ENCODE data around the gene CCDC88C.

Gene CCDC88C

DNA sequence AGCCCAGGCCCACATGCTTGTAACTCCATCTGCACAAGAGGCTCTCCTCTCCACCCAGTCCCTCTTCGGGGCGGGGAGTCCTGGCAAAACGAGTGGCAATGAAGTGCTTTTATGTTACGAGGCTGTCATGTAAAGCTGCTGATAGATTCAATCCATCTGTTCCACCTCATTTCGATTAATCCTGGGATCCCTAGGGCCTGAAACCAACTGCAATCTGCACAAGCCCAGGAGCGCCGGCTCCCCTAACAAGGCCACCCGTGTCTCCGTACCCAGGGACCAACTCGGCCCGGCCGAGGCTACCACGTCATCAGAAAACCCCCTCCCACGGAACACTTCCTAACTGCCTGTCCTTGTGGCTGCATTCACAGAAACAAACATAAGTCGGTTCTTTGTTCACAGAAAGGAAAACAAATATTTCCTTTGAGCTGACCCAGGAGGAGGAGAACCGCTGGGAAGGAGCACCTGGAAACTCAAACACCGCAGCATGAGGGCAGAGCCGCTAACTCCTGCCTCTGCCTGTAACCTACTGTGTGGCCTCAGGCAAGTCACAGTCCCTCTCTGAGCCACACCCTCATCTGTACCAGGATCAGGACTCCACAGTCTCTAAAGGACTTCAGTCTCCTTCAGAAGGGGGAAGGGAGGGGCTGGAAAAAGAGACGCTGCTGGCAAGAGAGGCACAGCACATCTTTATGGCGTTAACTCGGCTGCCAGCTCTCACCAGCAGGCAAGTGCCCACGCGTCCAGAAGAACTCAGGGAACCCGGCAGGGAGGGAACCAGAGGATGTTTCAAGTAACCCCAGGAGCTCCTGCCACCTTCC, 47.8 kb downstream of the CCDC88C start:
- WGBS, 2 donors (ENCODE audit: extremely low coverage in 2 of 2, insufficient read length in 2 of 2, insufficient replicate concordance in 1 of 2): no CpG with 5 or more reads among the region's 24 CpGs
- Histone ChIP-seq H4K91ac (ENCODE audit: low read depth, low read length, poor library complexity) (no peak overlapping the region), H2BK5ac (ENCODE audit: low read length) (no peak overlapping the region), H3K27me3 (ENCODE audit: control insufficient read depth in 3 of 3, insufficient read depth in 3 of 3, low read depth in 1 of 3, low read length in 3 of 3) (no peaks in the 10 kb centered on the region), H3K18ac (ENCODE audit: low read length) (no peak overlapping the region), H3K4me1 (ENCODE audit: control insufficient read depth in 2 of 2, insufficient read depth in 1 of 2, low read depth in 1 of 2, low read length in 2 of 2) (peaks cover 28 to 39% of the 10 kb centered on the region in 2 donors), H3K4ac (ENCODE audit: low read length) (no peak overlapping the region), H2BK12ac (ENCODE audit: low read length) (no peak overlapping the region), H4K8ac (ENCODE audit: low read depth, low read length) (no peak overlapping the region), H3K79me1 (ENCODE audit: low read depth, low read length) (peaks cover 9% of the 10 kb centered on the region), H2AK5ac (ENCODE audit: low read depth, low read length) (no peak overlapping the region), H2BK120ac (ENCODE audit: low read depth, low read length) (no peak overlapping the region), H3K4me2 (ENCODE audit: insufficient read depth, low read length, poor library complexity, severe bottlenecking) (no peak overlapping the region), H3K27ac (replicated peaks; ENCODE audit: low read length) (no peak overlapping the region), H3K9ac (ENCODE audit: low read depth, low read length, poor library complexity) (no peak overlapping the region), H3K36me3 (replicated peaks in 1 of 2; ENCODE audit: control insufficient read depth in 2 of 2, insufficient read depth in 2 of 2, low read length in 2 of 2) (peaks cover 0 to 2% of the 10 kb centered on the region in 2 donors), H3K4me3 (ENCODE audit: low read length in 2 of 2) (no peak overlapping the region), H3K23ac (ENCODE audit: low read depth, low read length, poor library complexity) (no peak overlapping the region), H3K9me3 (replicated peaks in 1 of 2; ENCODE audit: control insufficient read depth in 2 of 2, insufficient read depth in 1 of 2, low read depth in 1 of 2, low read length in 2 of 2) (no peaks in the 10 kb centered on the region), H2AFZ (ENCODE audit: low read length) (no peak overlapping the region), H3K14ac (ENCODE audit: low read length) (no peak overlapping the region), H2BK15ac (ENCODE audit: low read length) (no peak overlapping the region)
- DNase-seq (ENCODE audit: low spot score): no peak

DNA sequence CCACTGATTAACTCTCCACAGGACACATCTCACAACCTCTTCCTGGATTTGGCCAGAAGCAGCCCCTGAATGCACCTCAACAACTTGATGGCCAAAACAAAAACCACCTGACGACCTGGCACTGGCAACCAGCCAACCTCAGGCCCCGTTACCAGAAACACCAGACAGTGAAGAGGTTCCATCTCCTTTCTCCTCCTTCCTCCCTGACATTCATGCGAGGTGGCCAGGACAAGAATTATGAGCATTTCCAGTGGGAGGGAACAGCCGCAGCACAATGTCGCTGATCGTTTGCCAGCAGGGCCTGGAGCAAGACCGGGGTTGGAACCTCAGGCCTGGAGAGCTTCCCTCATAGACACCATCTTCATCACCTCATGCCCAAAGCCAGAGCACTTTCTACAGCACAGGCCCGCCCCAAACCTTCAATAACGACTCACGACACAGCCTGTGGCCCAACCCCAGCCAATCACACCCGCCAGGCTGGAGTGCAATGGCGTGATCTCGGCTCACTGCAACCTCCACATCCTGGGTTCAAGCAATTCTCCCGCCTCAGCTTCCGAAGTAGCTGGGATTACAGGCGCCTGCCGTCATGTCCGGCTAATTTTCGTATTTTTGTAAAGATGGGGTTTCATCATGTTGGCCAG, 48.7 kb downstream of the CCDC88C start:
- Histone ChIP-seq H3K4me2 (ENCODE audit: insufficient read depth, low read length, poor library complexity, severe bottlenecking) (no peak overlapping the region), H3K79me1 (ENCODE audit: low read depth, low read length) (peaks cover 13% of the 10 kb centered on the region), H3K14ac (ENCODE audit: low read length) (no peak overlapping the region), H2AFZ (ENCODE audit: low read length) (no peak overlapping the region), H4K8ac (ENCODE audit: low read depth, low read length) (no peak overlapping the region), H4K91ac (ENCODE audit: low read depth, low read length, poor library complexity) (no peak overlapping the region), H3K36me3 (replicated peaks in 1 of 2; ENCODE audit: control insufficient read depth in 2 of 2, insufficient read depth in 2 of 2, low read length in 2 of 2) (no peaks in the 10 kb centered on the region), H2BK15ac (ENCODE audit: low read length) (peak overlapping the region; percentile 12), H2AK5ac (ENCODE audit: low read depth, low read length) (no peak overlapping the region), H3K4me1 (ENCODE audit: control insufficient read depth in 2 of 2, insufficient read depth in 1 of 2, low read depth in 1 of 2, low read length in 2 of 2) (peaks cover 21 to 38% of the 10 kb centered on the region in 2 donors), H3K18ac (ENCODE audit: low read length) (no peak overlapping the region), H3K9me3 (replicated peaks in 1 of 2; ENCODE audit: control insufficient read depth in 2 of 2, insufficient read depth in 1 of 2, low read depth in 1 of 2, low read length in 2 of 2) (no peaks in the 10 kb centered on the region), H2BK120ac (ENCODE audit: low read depth, low read length) (no peak overlapping the region), H3K27ac (replicated peaks; ENCODE audit: low read length) (no peak overlapping the region), H3K4me3 (ENCODE audit: low read length in 2 of 2) (no peak overlapping the region), H3K27me3 (ENCODE audit: control insufficient read depth in 3 of 3, insufficient read depth in 3 of 3, low read depth in 1 of 3, low read length in 3 of 3) (no peaks in the 10 kb centered on the region), H3K23ac (ENCODE audit: low read depth, low read length, poor library complexity) (peak overlapping the region; percentile 13), H3K4ac (ENCODE audit: low read length) (peak overlapping the region; percentile 14), H2BK5ac (ENCODE audit: low read length) (no peak overlapping the region), H2BK12ac (ENCODE audit: low read length) (no peak overlapping the region), H3K9ac (ENCODE audit: low read depth, low read length, poor library complexity) (no peak overlapping the region)
- no CpG with 5 or more reads among the region's 19 CpGs for WGBS, 2 donors (ENCODE audit: extremely low coverage in 2 of 2, insufficient read length in 2 of 2, insufficient replicate concordance in 1 of 2)
- DNase-seq (ENCODE audit: low spot score): no peak

DNA sequence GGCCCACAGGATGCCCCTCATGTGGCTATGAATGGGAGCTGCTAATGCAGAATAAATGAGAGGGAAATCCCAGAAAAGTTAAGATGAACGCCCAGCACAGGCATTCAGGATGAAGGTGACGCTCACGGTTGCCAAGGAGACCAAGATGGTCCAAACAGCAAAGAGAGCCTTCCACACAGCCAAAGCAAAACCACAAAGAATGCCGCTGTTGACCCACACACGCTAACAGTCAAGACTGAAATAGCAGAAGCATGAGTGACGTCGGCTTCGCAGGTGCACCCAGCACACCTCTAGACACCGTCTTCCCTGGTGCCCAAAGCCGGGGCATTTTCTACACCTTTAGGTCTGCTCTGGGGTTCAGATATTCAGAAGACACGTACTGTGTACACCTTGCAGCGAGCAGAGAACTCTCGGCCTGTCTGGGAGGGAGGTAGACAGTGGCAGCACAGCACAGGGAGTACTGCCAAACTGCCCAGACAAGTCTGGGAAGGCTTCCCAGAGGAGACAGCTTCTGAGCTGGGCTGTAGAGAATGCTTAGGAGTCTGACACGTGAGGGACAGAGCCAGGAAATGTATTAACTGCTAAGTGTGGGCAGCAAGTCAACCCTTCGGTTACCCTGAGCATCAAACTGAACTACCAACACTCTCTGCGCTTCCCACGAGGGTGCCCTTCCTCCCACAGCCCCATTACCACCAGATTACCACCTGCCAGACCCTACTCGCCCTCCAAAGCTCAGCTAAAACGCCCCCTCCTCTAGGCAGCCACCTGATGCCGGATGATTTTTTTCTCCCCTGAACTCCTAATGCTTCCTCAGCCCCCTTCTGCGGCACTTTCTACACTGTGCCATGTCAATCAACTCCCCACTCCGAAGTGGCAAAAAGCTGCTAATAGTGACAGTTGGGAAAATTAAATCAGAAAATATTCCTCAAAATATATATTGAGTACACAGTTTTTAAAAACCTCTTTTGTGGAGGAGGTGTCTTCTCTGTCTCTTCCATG, 50.1 kb downstream of the CCDC88C start:
- WGBS, 2 donors (ENCODE audit: extremely low coverage in 2 of 2, insufficient read length in 2 of 2, insufficient replicate concordance in 1 of 2): no CpG with 5 or more reads among the region's 22 CpGs
- peak overlapping the region; percentile 2 for H2AK5ac ChIP-seq (ENCODE audit: low read depth, low read length)
- no peak for DNase-seq (ENCODE audit: low spot score)

More for the DNA sequence above, 50.1 kb downstream of the CCDC88C start:
- no peak overlapping the region for H3K27ac ChIP-seq (replicated peaks; ENCODE audit: low read length)
- no peak overlapping the region for H3K4me3 ChIP-seq (ENCODE audit: low read length in 2 of 2)
- H2BK120ac ChIP-seq (ENCODE audit: low read depth, low read length): no peak overlapping the region
- no peak overlapping the region for H3K18ac ChIP-seq (ENCODE audit: low read length)
- H3K14ac ChIP-seq (ENCODE audit: low read length): no peak overlapping the region
- no peaks in the 10 kb centered on the region for H3K27me3 ChIP-seq (ENCODE audit: control insufficient read depth in 3 of 3, insufficient read depth in 3 of 3, low read depth in 1 of 3, low read length in 3 of 3)
- H2AFZ ChIP-seq (ENCODE audit: low read length): no peak overlapping the region
- peaks cover 13 to 30% of the 10 kb centered on the region in 2 donors for H3K4me1 ChIP-seq (ENCODE audit: control insufficient read depth in 2 of 2, insufficient read depth in 1 of 2, low read depth in 1 of 2, low read length in 2 of 2)
- H3K4ac ChIP-seq (ENCODE audit: low read length): no peak overlapping the region
- no peaks in the 10 kb centered on the region for H3K9me3 ChIP-seq (replicated peaks in 1 of 2; ENCODE audit: control insufficient read depth in 2 of 2, insufficient read depth in 1 of 2, low read depth in 1 of 2, low read length in 2 of 2)
- no peak overlapping the region for H3K4me2 ChIP-seq (ENCODE audit: insufficient read depth, low read length, poor library complexity, severe bottlenecking)
- H4K8ac ChIP-seq (ENCODE audit: low read depth, low read length): no peak overlapping the region
- no peak overlapping the region for H3K9ac ChIP-seq (ENCODE audit: low read depth, low read length, poor library complexity)
- no peak overlapping the region for H2BK12ac ChIP-seq (ENCODE audit: low read length)
- H2BK5ac ChIP-seq (ENCODE audit: low read length): peak overlapping the region; percentile 7
- no peak overlapping the region for H3K23ac ChIP-seq (ENCODE audit: low read depth, low read length, poor library complexity)
- H3K79me1 ChIP-seq (ENCODE audit: low read depth, low read length): peaks cover 16% of the 10 kb centered on the region
- no peak overlapping the region for H2BK15ac ChIP-seq (ENCODE audit: low read length)
- no peaks in the 10 kb centered on the region for H3K36me3 ChIP-seq (replicated peaks in 1 of 2; ENCODE audit: control insufficient read depth in 2 of 2, insufficient read depth in 2 of 2, low read length in 2 of 2)
- no peak overlapping the region for H4K91ac ChIP-seq (ENCODE audit: low read depth, low read length, poor library complexity)

All from neuronal stem cell (in vitro differentiated cells).